ENCODE results near the gene RASL10B.

RASL10B gene

GRCh38 chr17:35778641-35779196 is 47.3 kb downstream of the RASL10B start:
- Mint-ChIP-seq H3K27me3 (no peaks in the 10 kb centered on the region), H3K27ac (no peak overlapping the region), H3K4me3 (no peak overlapping the region), H3K4me1 (ENCODE audit: low read depth) (peaks cover 3% of the 10 kb centered on the region), H3K36me3 (no peaks in the 10 kb centered on the region), H3K9me3 (ENCODE audit: low read depth) (no peaks in the 10 kb centered on the region)

- no peak overlapping the region for H3K27ac Mint-ChIP-seq
- no peaks in the 10 kb centered on the region for H3K4me1 Mint-ChIP-seq (ENCODE audit: low read depth)
- H3K4me3 Mint-ChIP-seq: no peak overlapping the region
- no peaks in the 10 kb centered on the region for H3K9me3 Mint-ChIP-seq (ENCODE audit: low read depth)
- H3K27me3 Mint-ChIP-seq: no peaks in the 10 kb centered on the region
- no peaks in the 10 kb centered on the region for H3K36me3 Mint-ChIP-seq
These were observed 49.5 kb downstream of the RASL10B start for GRCh38 chr17:35780950-35781349.

GRCh38 chr17:35784895-35785294 is 53.5 kb downstream of the RASL10B start:
- H3K27ac Mint-ChIP-seq: no peak overlapping the region
- H3K4me3 Mint-ChIP-seq: no peak overlapping the region
- peaks cover 23% of the 10 kb centered on the region for H3K4me1 Mint-ChIP-seq (ENCODE audit: low read depth)
- peaks cover 2% of the 10 kb centered on the region for H3K36me3 Mint-ChIP-seq
- no peaks in the 10 kb centered on the region for H3K27me3 Mint-ChIP-seq
- H3K9me3 Mint-ChIP-seq (ENCODE audit: low read depth): no peaks in the 10 kb centered on the region

GRCh38 chr17:35786941-35787432 is 55.5 kb downstream of the RASL10B start:
- no peak overlapping the region for H3K27ac Mint-ChIP-seq
- no peaks in the 10 kb centered on the region for H3K27me3 Mint-ChIP-seq
- H3K36me3 Mint-ChIP-seq: peaks cover 2% of the 10 kb centered on the region
- H3K4me3 Mint-ChIP-seq: no peak overlapping the region
- H3K9me3 Mint-ChIP-seq (ENCODE audit: low read depth): no peaks in the 10 kb centered on the region
- H3K4me1 Mint-ChIP-seq (ENCODE audit: low read depth): peaks cover 26% of the 10 kb centered on the region

GRCh38 chr17:35788477-35789368 is 57.3 kb downstream of the RASL10B start:
- Mint-ChIP-seq H3K27me3 (peaks cover 4% of the 10 kb centered on the region), H3K36me3 (peaks cover 2% of the 10 kb centered on the region), H3K9me3 (ENCODE audit: low read depth) (no peaks in the 10 kb centered on the region), H3K4me1 (ENCODE audit: low read depth) (peaks cover 41% of the 10 kb centered on the region), H3K27ac (peak overlapping the region; percentile 37), H3K4me3 (peak overlapping the region; percentile 1)

GRCh38 chr17:35790841-35791240 is 59.4 kb downstream of the RASL10B start:
- Mint-ChIP-seq H3K4me3 (no peak overlapping the region), H3K4me1 (ENCODE audit: low read depth) (peaks cover 47% of the 10 kb centered on the region), H3K27ac (no peak overlapping the region)

GRCh38 chr17:35791681-35792350 is 60.4 kb downstream of the RASL10B start:
- Mint-ChIP-seq H3K9me3 (ENCODE audit: low read depth) (no peaks in the 10 kb centered on the region), H3K4me1 (ENCODE audit: low read depth) (peaks cover 50% of the 10 kb centered on the region), H3K4me3 (no peak overlapping the region), H3K27me3 (peaks cover 8% of the 10 kb centered on the region), H3K27ac (no peak overlapping the region), H3K36me3 (no peaks in the 10 kb centered on the region)

More at GRCh38 chr17:35790841-35791240, 59.4 kb downstream of the RASL10B start:
- H3K27me3 Mint-ChIP-seq: peaks cover 5% of the 10 kb centered on the region
- no peaks in the 10 kb centered on the region for H3K9me3 Mint-ChIP-seq (ENCODE audit: low read depth)
- peaks cover 2% of the 10 kb centered on the region for H3K36me3 Mint-ChIP-seq

All from activated naive CD8-positive, alpha-beta T cell (primary cell).